ENCODE measurements around the gene ARL3.
"Not testable (repeated sequence)": the region's sequence is repeated elsewhere in the genome, so short reads cannot be mapped to it uniquely, and the experiment has no call there.

Gene ARL3

GRCh38 chr10:102740229-102740628 lies 26.0 kb upstream of the ARL3 start:
- DNase-seq (ENCODE audit: insufficient read length, low spot score) (no peak), FAIRE-seq (no peak)

- no peak for FAIRE-seq
- no peak for DNase-seq (ENCODE audit: insufficient read length, low spot score)
Measured at GRCh38 chr10:102738692-102739121, 24.5 kb upstream of the ARL3 start.

GRCh38 chr10:102735065-102735562 lies 20.9 kb upstream of the ARL3 start:
- no peak for FAIRE-seq

GRCh38 chr10:102732661-102733060 lies 18.5 kb upstream of the ARL3 start:
- FAIRE-seq (no peak), DNase-seq (ENCODE audit: insufficient read length, low spot score) (no peak)

More at GRCh38 chr10:102735065-102735562, 20.9 kb upstream of the ARL3 start:
- DNase-seq (ENCODE audit: insufficient read length, low spot score): no peak

GRCh38 chr10:102731222-102731800 lies 17.1 kb upstream of the ARL3 start:
- FAIRE-seq (no peak), DNase-seq (ENCODE audit: insufficient read length, low spot score) (no peak)

- DNase-seq (ENCODE audit: insufficient read length, low spot score): no peak
- FAIRE-seq: peak; percentile 73
Measured at GRCh38 chr10:102729029-102730026, 15.1 kb upstream of the ARL3 start.

- no peak for DNase-seq (ENCODE audit: insufficient read length, low spot score)
- no peak for FAIRE-seq
Measured at GRCh38 chr10:102727037-102727818, 13.0 kb upstream of the ARL3 start.

- DNase-seq (ENCODE audit: insufficient read length, low spot score): no peak
- FAIRE-seq: no peak
Measured at GRCh38 chr10:102726274-102726673, 12.1 kb upstream of the ARL3 start.

GRCh38 chr10:102723989-102724388 lies 9.8 kb upstream of the ARL3 start:
- DNase-seq (ENCODE audit: insufficient read length, low spot score): no peak
- no peak for FAIRE-seq

GRCh38 chr10:102721954-102722353 lies 7.8 kb upstream of the ARL3 start:
- FAIRE-seq: no peak

GRCh38 chr10:102720775-102721301 lies 6.6 kb upstream of the ARL3 start:
- DNase-seq (ENCODE audit: insufficient read length, low spot score) (no peak), FAIRE-seq (no peak)

More at GRCh38 chr10:102721954-102722353, 7.8 kb upstream of the ARL3 start:
- DNase-seq (ENCODE audit: insufficient read length, low spot score): no peak

GRCh38 chr10:102720337-102720736 lies 6.1 kb upstream of the ARL3 start:
- FAIRE-seq: no peak

GRCh38 chr10:102718220-102718619 lies 4.0 kb upstream of the ARL3 start:
- DNase-seq (ENCODE audit: insufficient read length, low spot score) (no peak), FAIRE-seq (no peak)

More at GRCh38 chr10:102720337-102720736, 6.1 kb upstream of the ARL3 start:
- no peak for DNase-seq (ENCODE audit: insufficient read length, low spot score)

- FAIRE-seq; DNase-seq (ENCODE audit: insufficient read length, low spot score): not testable (repeated sequence)
Measured at GRCh38 chr10:102716900-102717565, 2.8 kb upstream of the ARL3 start.

- FAIRE-seq (no peak), DNase-seq (ENCODE audit: insufficient read length, low spot score) (no peak)
Measured at GRCh38 chr10:102715880-102716279, 1.7 kb upstream of the ARL3 start.

GRCh38 chr10:102714621-102715455 lies 641 bp upstream of the ARL3 start, which contains the start of gene SFXN2:
Gene SFXN2 (plus strand): TSS chr10:102714636. CDS start chr10:102726637, 12,001 bp downstream.
- no peak for FAIRE-seq
- no peak for DNase-seq (ENCODE audit: insufficient read length, low spot score)

- peak; percentile 48 for DNase-seq (ENCODE audit: insufficient read length, low spot score)
- FAIRE-seq: no peak
Measured at GRCh38 chr10:102713539-102713813, 721 bp downstream of the ARL3 start.

- no peak for DNase-seq (ENCODE audit: insufficient read length, low spot score)
- peak; percentile 4 for FAIRE-seq
Measured at GRCh38 chr10:102712843-102713538, 1.2 kb downstream of the ARL3 start.

- FAIRE-seq: peak; percentile 85
Measured at GRCh38 chr10:102712089-102712488, 2.1 kb downstream of the ARL3 start.

More at GRCh38 chr10:102712089-102712488, 2.1 kb downstream of the ARL3 start:
- DNase-seq (ENCODE audit: insufficient read length, low spot score): no peak

Measured in GM19239 (cell line).